Activated T-cell treated with anti-CD3 and anti-CD28 coated beads for 48 hours (primary cell): ENCODE data around the gene VWDE.

ENCODE experiments used
- DNase-seq: peaks from one replicate; pipeline ENCODE4 v3.0.0-alpha.2; 2020; ENCODE audit warnings: low read depth

Gene VWDE

DNA sequence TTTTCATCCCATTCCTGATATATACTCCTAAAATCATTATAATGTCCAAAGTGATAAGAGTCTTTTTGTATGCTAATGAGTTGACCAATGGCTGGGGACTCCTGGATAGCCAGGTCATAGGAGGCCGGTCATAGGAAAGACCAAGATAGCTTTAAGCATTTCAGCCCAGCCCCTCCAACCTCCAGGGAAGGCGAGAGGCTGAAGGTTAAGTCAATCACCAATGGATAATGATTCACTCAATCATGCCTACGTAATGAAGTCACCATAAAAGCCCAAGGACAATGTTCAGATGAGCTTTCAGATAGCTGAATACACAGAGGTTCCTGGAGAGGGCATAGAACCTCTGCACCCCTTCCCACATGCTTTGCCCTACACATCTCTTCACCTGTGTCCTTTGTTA, 75.7 kb downstream of the VWDE start:
- DNase-seq, result no peak

DNA sequence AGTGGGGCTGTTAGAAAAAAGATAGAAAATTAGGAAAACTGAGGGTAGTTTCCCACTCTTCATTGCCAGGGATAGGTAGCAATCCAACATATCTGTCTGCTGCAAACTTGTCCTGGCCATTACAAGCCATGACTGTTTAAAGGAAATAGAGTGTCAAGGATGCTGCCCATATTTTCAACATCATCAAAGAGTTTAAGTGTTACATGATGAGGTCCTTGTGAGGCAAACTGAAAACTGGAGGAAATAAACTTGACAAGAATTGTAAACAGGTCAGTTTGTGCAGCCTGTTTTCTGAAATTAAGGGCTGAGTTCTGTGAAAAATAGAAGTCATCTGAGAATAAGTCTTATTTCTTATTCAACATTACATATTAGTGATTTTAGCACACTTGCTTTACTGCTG, 78.0 kb downstream of the VWDE start:
- DNase-seq, result no peak

DNA sequence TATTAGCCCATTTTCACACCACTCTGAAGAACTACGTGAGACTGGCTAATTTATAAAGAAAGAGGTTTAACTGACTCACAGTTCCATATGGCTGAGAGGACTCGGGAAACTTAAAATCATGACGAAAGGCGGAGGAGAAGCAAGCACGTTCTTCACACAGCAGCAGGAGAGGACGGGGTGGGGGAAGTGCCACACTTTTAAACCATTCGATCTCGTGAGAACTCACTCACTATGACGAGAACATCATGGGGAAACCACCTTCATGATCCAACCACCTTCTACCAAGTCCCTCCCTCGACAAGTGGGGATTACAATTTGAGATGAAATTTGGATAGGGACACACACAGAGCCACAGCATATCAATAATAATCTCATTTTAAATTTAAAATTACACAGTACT, 80.2 kb downstream of the VWDE start:
- DNase-seq, result no peak

DNA sequence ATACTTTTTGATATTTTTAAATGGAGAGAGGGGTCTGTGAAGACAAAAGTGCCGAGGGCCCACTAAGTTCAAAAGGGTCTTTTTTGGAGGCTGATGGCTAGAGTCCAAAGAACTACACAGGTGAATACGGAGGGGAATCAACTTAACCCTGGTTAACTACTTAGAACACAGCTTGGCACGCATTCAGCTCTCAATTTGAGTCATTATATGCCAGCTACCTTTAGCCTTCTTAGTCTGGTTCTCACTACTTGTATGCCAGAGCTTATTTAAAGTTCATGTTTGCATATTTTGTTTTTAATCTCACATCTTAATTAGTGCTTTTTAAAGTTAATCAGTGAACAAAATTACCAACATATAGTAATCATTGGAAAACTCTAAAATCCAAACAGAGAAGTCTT, 80.8 kb downstream of the VWDE start:
- DNase-seq, result no peak

DNA sequence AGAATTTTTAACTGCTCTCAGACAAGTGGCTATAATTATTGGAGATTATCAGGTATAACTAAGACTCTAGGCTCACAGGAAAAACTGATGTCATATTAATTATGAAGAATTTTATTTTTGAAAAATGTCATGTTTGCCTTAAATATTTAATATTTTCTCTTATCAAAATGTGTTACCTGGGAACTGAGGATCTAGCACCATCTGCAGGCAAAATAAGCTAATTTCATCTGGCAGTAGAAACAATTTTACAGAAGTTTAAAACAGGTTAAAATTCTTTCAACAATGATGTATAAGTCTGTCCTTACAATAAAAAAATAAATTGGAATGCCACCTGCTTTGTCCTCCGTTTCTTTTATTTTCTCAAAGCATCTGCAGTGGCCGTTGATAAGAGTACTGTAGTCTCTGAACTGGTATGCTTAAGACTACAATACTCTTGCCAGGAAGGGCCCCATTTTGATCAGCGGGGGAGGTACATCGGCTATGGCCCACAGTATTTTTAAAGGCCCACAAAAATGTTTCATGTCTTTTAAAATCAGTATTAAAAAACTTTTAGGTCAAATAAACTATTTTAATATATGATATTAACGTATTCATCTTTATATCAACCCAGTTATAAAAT, 81.3 kb downstream of the VWDE start:
- no peak for DNase-seq

DNA sequence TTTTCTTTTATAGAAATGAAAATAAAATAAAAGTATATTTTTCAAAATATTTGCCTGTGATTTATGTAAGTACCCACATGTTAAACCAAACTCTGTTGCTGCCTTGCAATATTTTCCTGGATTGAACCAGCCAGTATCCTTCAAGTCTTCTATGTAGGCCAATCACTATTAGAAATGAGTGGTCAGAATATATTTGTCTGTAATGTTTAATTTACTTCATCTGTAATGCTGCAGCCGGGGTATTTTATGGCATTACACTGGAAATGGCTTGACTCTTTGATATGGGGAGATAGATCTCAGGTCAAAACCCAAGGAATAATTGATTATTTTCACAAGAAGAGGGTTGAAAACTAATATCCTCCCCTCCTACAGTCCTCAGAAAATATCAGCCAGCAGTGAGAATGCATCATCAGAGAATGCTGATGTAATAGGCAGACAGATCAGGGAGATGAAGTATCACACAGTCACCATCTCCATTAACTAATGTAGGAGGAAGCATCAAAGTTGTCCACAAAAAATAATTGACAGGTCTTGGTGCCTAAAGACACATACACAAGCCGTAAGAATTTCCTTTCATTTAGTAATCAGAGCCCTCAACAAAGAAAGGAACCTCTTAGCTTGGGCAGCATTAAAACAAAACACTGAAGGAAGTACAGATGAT, 82.5 kb downstream of the VWDE start:
- no peak for DNase-seq

DNA sequence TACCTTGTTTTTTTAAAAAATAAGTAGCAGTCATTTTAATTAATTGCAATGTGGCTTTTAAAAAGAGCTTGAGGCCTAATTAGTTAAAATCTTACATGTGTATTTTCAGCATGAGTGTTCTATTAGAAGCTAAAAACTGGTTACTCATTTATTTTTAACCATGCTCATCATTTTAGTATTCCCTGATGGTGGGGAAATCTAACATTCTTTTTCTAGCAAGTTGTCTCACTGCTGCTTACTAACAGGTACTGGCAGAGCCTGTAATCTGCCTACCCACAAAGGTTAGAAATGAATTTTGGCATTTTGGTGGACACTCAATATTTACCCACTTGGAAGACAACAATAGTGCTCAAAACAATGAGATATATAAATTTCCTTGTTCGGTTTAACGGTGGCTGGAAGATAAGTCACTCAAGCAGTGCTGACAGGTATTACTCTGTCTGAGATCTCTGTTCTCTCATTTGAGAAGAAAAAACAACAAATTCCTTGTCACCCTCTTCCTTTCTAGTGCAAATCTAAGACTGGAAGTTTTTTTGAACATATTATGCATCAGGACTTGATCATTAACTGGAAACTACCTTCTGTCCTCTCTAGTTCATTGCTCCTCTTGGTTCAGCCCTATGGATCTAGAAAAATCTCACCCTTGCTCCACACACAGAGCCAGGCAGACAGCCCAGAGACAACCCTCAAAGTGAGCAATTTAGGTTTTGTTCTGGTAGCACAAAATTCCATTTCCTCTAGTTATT, 83.3 kb downstream of the VWDE start:
- DNase-seq, result no peak

DNA sequence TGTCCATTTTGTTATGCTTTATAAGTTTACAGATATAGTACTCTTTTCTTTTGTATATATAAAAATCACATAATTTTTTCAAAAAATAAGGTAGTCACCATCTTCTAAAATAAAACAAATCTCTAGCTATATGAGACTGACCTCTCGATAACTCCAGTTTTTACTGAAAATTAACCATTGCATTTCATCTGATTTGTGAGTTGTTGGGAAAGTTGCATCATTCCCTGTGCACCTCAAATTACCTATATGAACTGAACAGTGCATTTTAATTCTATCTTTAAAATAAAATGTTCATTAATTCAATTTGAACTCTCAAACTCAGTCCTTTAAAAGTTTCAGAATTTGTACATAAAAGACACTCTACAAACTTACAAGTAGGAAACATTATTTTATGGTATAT, 86.0 kb downstream of the VWDE start:
- DNase-seq, result no peak

DNA sequence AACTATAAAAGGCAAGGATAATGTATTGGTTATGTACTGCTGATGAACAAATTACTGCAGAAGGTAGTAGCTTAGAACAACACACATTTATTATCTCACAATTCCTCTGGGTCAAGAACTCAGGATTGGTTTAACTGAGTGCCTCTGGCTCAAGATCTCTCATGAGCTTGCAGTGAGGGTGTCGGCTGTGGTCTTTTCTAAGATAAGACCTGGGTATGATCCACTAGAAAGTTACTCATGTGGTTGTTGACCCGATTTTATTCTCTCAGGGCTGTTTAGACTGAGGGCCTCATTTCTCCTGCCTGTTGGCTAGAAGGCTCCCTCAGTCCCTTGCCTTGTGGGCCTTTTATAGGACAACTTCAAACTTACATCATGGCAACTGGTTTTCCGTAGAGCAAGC, 86.7 kb downstream of the VWDE start:
- no peak for DNase-seq

DNA sequence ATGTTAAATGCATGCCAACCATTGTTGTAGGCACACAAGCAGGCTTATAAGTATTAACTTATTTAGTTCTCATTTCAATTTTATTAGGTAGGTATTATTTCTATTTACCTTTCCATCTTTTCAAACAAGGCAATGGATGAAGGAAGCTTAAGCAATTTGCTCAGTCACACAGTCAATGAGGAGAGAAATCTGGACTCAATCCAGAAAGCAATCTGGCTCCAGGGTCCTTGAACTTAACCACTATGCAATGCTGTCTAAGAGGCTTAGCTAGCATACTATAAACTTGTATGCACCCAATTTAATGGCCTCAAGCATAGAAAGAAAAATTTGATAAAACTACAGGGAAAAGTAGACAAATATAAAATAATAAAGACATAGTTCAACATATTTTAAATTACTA, 88.6 kb downstream of the VWDE start:
- DNase-seq, result no peak

DNA sequence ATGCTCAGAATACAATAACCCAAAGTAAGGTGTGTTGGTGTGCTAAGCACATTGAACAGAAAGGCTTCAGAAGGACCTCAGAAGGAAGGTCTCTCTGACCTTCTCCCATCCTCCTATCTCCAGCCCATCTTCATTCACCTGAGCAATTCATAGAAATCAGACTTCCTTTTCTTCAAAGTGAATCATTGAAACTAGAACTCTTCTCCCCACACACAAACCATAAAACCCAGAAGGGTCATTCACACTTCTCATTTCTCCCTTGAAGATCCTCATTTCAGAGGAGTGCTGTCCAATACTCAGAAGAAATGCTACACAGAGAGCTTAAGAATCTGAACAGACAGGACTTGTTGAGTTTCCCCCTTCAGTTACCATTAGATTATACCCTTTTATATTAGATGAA, 89.5 kb downstream of the VWDE start:
- no peak for DNase-seq

DNA sequence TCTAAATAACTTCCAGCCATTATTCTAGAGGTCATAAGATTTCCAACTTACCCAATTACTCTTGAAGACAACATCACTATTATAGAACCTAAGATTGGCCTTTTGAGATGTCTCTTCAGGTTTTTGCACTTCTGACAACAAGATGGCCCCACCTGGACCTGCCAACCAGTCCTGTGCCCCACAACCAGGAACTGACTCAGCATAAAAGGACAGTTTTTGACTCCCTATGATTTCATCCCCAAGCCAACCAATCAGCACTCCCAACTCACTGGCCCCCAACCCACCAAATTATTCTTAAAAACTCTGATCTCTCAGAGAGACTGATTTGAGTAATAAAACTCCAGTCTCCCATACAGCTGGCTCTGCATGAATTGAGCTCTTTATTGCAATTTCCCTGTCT, 98.2 kb downstream of the VWDE start:
- no peak for DNase-seq

DNA sequence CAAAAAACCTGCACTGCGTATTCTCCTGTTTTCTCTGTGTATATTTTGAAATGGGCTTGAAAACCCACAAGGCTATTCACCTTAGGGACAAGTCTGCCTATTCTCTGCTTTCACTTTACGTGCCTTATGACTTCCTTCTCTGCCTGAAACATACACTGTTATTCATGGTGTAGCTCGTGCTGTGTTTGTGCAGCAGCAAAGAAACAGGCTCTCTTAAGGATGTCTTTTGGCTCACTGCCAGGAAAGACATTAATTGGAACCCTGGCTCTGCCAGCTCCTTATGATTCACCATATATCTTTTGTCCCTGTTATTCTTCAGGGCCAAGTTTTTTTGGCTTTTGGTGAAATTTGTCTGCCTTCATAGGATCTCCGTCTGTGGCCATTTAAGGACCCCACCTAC, 100.2 kb downstream of the VWDE start:
- DNase-seq, result no peak

DNA sequence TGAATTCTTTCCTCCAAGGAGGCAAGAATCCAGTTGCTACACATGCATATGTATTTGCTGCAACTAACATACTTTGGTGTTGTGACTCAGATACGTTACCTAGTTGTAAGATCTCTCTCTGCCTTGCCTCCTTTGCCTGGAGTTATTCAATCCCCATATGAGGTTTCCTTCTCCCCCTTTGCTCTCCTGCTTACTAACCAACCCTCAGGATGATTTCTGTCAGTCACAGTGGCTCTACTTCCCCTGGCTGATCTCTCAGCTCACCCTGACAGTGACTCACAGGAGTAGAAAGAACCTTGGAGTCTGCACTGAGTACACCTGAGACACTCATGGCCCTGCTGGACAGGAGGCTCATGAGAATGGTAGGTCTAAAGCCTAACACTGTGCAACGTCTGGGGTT, 100.6 kb downstream of the VWDE start:
- no peak for DNase-seq

DNA sequence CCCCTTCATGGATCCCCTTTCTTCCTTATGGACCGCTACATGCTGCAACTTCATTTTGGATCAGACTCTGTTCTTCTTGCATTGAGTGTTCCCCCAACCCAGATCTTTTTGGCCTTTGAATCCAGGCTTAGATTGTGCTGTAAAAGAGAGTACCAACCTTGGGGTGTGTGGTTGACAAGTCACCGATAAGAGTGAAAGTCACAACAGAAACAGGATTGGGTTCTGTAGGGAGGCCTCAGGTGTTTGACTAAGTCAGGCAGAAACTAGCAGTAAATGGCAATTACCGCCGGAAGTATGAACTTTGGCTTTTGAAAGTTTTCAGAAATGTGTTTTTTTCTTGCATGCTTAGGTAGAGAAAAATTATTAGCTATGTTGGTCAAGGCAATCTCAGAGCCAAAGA, 103.2 kb downstream of the VWDE start:
- no peak for DNase-seq

DNA sequence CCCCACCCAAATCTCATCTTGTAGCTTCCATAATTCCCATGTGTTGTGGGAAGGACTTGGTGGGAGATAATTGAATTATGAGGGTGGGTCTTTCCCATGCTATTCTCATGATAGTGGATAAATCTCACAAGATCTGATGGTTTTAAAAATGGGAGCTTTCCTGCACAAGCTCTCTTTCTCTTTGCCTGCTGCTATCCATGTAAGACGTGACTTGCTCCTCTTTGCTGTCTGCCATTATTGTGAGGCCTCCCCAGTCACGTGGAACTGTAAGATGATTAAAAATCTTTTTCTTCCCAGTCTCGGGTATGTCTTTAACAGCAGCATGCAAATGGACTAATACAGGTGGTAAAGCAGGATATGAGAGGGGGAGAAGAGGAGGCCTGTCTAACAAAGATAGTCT, 104.3 kb downstream of the VWDE start:
- DNase-seq, result no peak

DNA sequence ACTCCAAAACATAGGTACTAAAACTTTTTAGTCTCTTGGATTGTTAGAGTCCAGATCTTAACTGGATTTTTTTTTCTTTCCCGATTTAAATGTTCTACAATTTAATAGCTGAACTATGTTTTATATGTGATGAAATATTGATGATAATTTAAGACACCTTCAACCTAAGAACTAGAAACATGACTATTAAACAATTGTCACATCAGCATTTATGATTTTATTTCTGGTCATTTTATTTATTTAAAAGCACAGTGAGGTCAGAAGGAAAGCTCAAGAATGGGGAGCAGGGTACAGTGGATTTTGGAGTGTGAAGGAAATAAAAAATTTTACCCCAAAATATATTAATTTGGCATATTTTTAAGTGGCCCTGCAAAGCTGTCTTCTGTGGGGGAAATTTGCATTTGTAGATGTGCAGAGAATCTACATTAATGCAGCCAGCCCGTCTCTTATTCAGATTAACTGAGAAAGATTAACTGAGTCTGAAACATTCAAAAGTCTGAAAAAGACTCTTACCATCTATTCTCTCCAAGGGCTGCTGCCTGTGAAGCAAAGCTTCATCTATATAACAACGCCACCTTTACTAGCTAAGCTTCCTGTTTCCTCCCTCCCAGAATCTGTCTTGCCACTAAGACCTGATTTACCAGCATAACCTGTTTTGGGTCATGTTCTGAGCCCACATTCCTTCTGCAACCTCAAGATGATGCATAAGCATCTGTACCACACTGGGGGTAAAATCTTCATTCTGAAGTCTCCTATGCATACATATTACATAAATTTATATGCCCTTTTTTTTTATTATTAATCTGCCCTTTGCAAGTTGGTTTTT, 106.2 kb downstream of the VWDE start:
- no peak for DNase-seq

DNA sequence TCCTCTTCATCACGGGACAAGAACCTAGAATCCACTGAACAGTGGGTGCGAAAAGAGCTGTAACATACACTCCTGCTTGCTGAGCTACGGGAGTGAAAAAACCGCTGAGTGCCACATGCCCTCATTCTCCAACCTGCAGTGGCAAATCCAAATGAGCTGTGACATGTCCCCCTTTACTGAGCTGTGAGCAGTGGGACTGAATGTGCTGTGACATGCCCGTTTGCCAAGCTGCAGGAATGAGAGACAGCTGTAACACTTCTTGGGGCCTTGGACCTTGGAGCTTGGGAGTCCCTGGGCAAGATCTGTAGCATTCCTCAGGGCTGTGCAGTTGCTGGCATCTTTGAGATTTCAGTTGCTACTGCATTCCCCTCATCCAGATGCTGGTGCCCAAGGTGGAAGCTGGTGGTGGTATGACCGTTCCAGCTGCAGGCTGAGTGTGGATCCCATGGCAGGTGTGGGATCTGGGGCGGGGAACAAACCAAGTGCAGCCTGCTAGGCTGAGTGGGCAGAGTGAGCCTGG, 107.6 kb downstream of the VWDE start:
- DNase-seq, result no peak

DNA sequence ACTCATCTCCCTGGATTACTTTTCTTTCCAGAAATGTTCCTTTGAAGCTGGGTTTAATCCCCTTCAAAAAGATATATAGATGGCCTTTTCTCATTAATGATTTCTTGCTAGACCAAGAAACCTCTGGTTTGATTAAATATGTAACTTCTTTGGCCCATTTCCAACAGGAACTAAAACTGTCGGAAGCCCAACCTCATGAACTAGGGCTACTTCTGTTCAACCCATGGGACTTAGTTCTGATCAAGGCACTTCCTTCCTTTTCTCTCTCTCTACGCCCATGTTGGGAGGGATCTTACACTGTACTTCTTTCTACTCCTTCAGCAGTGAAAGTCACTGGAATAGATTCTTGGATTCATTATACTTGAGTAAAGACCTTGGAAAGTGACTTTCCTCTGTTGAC, 109.0 kb downstream of the VWDE start:
- DNase-seq, result no peak

DNA sequence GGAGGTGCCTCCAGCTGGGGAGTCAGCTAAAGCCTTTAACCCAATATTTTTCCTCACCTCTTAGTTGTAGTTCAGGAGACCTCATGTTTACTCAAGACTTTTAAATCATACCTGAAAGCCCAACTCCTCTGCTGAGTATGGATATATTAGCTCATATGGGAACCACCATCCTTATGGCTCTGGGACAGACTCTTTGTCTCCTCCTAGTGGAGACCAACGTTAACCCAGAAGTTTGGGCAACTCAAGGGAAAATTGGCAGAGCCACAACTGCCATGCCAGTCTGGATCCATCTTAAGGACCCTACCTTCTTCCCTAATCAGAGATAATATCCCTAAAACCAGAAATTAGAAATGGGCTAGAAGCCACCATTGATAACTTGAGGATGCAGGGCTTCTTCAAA, 111.8 kb downstream of the VWDE start:
- DNase-seq, result no peak

DNA sequence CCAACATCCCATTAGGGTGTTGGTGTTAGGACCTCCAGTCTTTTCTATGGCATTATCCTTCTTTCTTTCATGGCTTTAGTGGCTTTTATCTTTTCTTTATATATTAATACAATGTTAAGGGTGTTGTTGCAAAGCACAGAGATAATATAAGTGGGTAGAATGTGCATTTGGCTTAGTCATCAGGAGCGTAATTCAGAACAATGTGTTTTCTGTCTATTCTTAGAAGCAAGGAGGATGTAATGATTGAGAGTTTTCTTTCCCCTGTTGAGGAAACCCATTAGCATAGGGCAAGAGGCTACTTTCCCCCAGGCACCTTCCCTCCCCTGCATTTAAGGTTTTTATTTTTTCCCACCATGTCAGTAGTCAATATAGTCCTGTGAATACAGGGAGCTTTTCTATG, 112.9 kb downstream of the VWDE start:
- no peak for DNase-seq

DNA sequence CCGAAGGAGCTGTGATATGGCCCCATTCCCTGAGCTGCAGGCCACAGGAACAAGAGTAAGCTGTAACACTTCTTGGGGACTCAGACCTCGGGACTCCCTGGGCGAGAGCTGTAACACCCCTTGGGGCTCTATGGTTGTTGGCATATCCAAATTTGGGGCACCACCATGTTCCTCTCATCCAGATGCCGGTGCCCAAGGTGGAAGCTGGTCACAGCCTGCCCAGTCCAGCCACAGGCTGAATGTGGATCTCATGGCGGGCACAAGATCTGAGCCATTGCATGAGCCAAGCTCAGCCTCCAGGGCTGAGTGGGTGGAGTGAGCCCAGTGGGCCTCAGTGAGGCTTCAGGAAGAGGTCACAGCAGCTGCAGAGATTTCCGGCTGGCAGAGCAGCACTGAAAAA, 113.7 kb downstream of the VWDE start:
- DNase-seq, result no peak

DNA sequence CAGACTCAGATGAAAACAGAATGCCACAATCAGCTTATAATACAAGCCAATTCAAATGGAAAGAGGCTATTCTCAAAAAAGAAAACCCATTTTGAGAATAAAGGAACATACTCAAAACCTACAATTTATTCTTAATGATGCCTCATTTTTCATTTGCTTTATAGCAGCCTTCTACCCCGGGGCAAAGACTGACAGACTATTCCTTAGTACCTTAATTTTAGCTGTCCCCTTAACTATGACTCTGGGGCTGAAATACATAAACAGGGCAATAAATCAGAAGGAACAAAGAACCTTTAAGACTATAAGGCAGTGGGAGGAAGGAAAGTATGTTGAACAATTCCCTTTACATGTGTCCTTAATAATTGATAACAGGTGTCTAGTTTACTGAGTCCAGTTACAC, 115.8 kb downstream of the VWDE start:
- no peak for DNase-seq
